GM13976 (cell line): Measurements from ENCODE around the gene SCRN2.

Source experiments
- DNase-seq: peaks from one replicate; pipeline ENCODE4 v3.0.0; 2012; ENCODE audit warnings: low spot score
- in situ Hi-C: fragments of 300-500 bp; cut with MboI; formaldehyde crosslinking; loops from one replicate; pipeline ENCODE4 v1.12.0; 2022; ENCODE audit warnings: low sequenced_read_pairs, mixed read lengths, inconsistent platforms; ENCODE audit not compliant: unreplicated experiment
- TF ChIP-seq, protein P1 (sequence below): IDR thresholded peaks from 2 replicates; pipeline ENCODE4 v1.5.1; 2012; ENCODE audit warnings: borderline replicate concordance, mild to moderate bottlenecking; ENCODE audit not compliant: insufficient read depth; ENCODE audit errors: extremely low read depth, missing control alignments, control extremely low read depth

SCRN2 gene

DNA sequence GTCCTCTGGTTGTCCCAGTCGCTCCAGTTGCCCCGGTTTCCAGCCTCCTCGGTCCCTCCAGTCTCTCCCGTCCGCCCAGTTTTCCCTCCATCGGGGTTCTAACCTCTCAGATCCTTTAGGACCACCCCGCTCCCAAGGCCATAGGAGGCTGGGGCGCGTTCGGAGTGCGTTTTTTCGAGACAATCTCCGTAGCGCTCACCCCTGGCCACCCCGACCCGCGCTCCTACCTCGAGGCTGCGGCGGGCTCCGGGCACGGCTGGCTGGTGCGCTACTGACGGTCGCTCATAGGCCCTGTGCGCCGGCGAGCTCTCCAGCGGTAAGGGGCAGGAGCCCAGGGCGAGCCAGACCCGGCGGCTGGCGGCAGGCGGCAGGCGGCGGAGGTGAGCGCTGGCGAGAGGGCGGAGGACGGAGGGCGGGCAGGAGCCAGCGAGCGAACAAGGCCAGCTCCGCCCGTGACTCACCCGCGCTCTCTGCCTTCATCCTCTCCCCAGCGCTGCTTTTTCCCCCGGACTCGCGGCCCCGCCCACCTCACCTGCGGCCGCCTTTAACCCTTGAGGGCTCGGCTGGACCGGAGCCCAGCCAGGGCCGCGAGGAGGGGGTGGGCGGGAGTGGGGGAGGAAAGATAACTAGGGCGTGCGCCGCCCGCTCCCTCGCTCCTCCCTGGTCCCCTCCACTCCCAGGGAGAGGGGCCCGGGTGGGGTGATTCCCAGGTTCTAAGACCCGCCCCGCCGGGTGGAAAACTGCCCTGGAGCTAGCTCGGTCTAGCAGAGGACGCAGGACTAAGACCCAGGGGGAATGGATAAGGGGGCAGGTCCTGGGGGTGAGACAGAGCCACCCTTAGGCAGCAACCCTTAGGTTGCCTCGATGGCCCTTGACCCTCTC, 9.9 kb upstream of the SCRN2 start, which contains the start of gene SP6:
Gene SP6 (minus strand): TSS at position 472 of the 882 bp plus-strand sequence. CDS start 2,734 bp downstream, outside the sequence.
- in situ Hi-C loops, result no loop called here
- DNase-seq, result peak; percentile 73
- TF ChIP-seq, protein P1, sequence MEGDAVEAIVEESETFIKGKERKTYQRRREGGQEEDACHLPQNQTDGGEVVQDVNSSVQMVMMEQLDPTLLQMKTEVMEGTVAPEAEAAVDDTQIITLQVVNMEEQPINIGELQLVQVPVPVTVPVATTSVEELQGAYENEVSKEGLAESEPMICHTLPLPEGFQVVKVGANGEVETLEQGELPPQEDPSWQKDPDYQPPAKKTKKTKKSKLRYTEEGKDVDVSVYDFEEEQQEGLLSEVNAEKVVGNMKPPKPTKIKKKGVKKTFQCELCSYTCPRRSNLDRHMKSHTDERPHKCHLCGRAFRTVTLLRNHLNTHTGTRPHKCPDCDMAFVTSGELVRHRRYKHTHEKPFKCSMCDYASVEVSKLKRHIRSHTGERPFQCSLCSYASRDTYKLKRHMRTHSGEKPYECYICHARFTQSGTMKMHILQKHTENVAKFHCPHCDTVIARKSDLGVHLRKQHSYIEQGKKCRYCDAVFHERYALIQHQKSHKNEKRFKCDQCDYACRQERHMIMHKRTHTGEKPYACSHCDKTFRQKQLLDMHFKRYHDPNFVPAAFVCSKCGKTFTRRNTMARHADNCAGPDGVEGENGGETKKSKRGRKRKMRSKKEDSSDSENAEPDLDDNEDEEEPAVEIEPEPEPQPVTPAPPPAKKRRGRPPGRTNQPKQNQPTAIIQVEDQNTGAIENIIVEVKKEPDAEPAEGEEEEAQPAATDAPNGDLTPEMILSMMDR, result no peak

DNA sequence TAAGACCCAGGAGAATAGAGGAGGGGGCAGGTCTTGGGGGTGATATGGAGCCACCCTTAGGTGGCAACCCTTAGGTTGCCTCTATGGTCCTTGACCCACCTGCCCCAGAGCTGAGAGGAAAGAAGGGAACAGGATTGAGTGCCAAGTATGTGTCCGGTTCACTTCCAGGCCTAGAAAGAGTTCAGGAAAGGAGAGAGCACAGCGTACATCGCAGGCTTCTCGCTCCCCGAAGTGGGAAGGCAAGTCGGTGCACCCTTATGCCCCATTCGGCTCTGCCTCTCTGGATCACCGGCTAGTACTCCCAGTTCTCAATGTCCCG, 9.3 kb upstream of the SCRN2 start:
- in situ Hi-C loops, result no loop called here
- DNase-seq, result no peak

DNA sequence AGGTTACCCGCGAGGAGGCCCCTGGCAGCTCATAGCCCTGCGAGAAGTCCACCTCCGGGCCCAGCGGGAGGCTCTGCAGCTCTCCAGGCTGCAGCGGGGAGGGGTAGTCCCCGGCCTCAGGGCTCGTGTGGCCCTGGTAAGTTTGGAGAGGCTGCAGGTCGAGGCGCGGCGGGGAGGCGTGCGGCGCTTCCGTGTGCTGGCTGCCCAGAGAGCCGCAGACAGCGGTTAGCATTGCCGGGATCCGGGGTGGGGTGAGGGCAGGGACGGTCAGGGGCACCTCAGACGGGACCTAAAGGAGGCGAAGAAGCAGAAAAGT, 7.1 kb upstream of the SCRN2 start:
- in situ Hi-C loops, result no loop called here
- TF ChIP-seq, protein P1, result no peak
- no peak for DNase-seq

More for the DNA sequence above, 9.3 kb upstream of the SCRN2 start:
- TF ChIP-seq, protein P1, result no peak

DNA sequence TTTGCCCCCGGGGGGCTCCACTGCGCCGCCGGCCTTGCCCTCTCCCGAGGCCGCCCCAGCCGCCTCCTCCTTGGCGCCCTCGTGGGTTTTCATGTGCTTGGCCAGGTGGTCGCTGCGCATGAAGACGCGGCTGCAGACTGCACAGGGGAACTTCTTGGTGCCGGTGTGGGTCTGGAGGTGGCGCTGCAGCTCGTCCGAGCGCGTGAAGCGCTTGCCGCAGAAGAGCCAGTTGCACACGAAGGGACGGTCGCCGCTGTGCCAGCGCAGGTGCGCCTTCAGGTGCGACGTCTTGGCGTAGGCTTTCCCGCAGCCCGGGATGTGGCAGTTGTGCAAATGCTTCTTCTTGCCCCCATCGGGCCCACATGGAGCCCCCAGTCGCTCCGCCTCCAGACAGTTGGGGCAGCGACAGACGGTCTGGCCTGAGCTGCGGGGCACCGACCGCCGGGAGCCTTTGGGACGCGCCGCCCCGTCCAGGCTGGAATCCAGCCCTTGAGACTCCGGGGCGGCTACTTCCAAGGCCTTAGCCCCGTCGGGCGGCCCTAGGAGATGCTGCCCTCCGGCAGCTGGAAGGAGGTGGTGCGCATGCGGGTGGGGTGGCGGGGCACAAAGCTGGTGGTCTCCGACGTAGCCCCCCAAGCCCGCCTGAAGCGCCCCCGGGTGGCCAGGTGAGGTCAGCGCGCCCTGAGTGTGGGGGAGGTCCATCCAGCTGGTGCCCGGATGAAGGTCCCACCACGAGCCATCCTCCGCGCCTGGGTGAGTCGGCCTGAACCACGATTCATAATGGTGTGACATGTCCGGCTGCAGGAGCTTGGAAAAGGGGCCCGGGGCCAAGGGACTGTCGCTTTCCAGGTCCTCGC, 6.5 kb upstream of the SCRN2 start:
- TF ChIP-seq, protein P1, result peak; percentile 20
- DNase-seq, result no peak
- in situ Hi-C loops, result no loop called here

DNA sequence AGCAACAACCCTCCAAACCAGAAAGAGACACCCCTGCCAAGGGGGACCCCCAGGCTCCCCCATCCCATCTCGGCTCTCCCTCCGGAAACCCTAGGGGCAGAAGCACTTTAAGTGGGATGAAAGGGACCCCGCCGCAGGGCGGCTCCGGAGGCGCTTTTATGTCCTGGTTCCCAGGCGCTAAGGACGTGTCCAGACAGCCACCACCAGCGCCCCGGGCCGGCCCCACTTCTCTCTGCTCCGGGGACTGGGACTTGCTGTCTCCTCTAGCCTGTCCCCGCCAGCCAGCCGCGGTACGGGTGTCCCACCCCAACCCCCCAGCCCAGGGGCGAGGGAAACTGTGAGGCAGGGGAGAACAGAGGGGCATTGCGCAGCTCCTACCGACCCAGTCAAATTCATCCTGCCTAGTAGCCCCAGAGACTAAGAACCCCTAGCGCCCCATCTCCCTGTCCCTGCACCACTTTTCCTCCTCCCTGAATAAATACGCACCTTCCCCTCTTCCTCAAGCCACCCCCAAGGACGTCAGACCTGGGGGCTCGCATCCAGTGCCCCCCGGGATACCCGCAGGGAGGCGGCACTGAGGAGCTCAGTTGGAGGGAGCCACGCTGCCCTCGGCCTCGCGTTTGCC, 5.8 kb upstream of the SCRN2 start:
- TF ChIP-seq, protein P1, result no peak
- in situ Hi-C loops, result no loop called here
- no peak for DNase-seq

DNA sequence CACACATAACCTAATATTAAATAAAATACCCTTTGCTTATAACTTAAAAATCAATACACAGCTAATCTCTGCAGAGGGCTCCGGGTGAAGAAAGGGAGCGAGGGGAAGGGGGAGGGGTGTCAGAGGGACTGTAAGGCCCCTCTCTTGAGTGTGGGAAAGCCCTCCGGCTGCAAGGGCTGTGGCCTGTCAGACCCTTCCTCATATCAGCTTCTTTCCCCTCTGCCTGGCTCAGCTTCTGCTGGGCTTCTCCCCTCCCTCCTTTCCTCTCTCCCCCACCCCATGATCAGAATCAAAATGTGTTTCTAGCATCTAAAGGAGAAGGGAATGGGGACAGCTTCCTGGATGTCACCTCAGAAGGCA, 4.6 kb upstream of the SCRN2 start:
- no peak for DNase-seq
- in situ Hi-C loops, result no loop called here
- TF ChIP-seq, protein P1, result no peak
